ENCODE measurements around the gene CHN2.

GRCh38 chr7:29350351-29350750 is 155.8 kb downstream of the CHN2 start:
- TF ChIP-seq POLR2A (IDR thresholded peaks at IDR 0.05; ENCODE audit: low read depth), result no peak
- TF ChIP-seq EP300 (IDR thresholded peaks at IDR 0.05), result no peak
- TF ChIP-seq CTCF (IDR thresholded peaks at IDR 0.05), result no peak
- no peak for TF ChIP-seq POLR2AphosphoS5 (IDR thresholded peaks at IDR 0.05)
